Osteoblast (primary cell): ENCODE data around the gene SPRYD7. TPM values are rescaled to one million over a fixed set of nuclear protein-coding genes. Genes with fewer than 3 reads are reported as not detected.

Experiments
- DNase-seq: peaks from one replicate; pipeline ENCODE4 v3.0.0; 2011; ENCODE audit warnings: low spot score, mixed read lengths; ENCODE audit not compliant: insufficient read length; ENCODE audit errors: missing footprints
- H2AFZ ChIP-seq: 2 replicates; pipeline ENCODE4 v1.6.0; 2011; ENCODE audit warnings: mild to moderate bottlenecking, low read length
- H3K27ac ChIP-seq: 2 replicates; pipeline ENCODE4 v1.5.1; 2011; ENCODE audit warnings: mild to moderate bottlenecking, low read depth, low read length, moderate library complexity
- H3K27me3 ChIP-seq: 2 replicates; pipeline ENCODE4 v1.6.0; 2012; ENCODE audit warnings: mild to moderate bottlenecking, control low read depth, inconsistent platforms, low read length, moderate library complexity; ENCODE audit not compliant: insufficient read depth
- H3K36me3 ChIP-seq: 2 replicates; pipeline ENCODE4 v1.5.1; 2011; ENCODE audit warnings: mild to moderate bottlenecking, low read length, control low read depth, moderate library complexity; ENCODE audit not compliant: insufficient read depth
- H3K4me1 ChIP-seq: 2 replicates; pipeline ENCODE4 v1.5.1; 2011; ENCODE audit warnings: mild to moderate bottlenecking, low read length, control low read depth, moderate library complexity; ENCODE audit not compliant: insufficient read depth
- H3K4me2 ChIP-seq: 2 replicates; pipeline ENCODE4 v1.6.0; 2011; ENCODE audit warnings: mild to moderate bottlenecking, low read length; ENCODE audit not compliant: insufficient read depth
- H3K4me3 ChIP-seq: fragments of 200-600 bp; sonication (generic); 3 replicates; pipeline ENCODE4 v1.5.1; 2012; ENCODE audit warnings: mild to moderate bottlenecking, low read length, inconsistent platforms; ENCODE audit not compliant: insufficient read depth
- H3K79me2 ChIP-seq: 2 replicates; pipeline ENCODE4 v1.6.0; 2012; ENCODE audit warnings: mild to moderate bottlenecking, low read length, control low read depth, inconsistent platforms; ENCODE audit not compliant: insufficient read depth
- H3K9me3 ChIP-seq: 2 replicates; pipeline ENCODE4 v1.5.1; 2011; ENCODE audit warnings: low read depth, low read length, control low read depth
- H4K20me1 ChIP-seq: 2 replicates; pipeline ENCODE4 v1.6.0; 2012; ENCODE audit warnings: mild to moderate bottlenecking, low read length, control low read depth; ENCODE audit not compliant: insufficient read depth
- CTCF ChIP-seq: IDR thresholded peaks from 2 replicates; pipeline ENCODE4 v1.5.1; 2011; ENCODE audit warnings: mild to moderate bottlenecking, low read depth, low read length, moderate library complexity; ENCODE audit errors: extremely low read depth
- total RNA-seq: library from RNA; depleted of rRNA; stranded (reverse); fragments of >200 nt; gene quantifications from 2 replicates; pipeline ENCODE4 v1.2.3, GENCODE V29; 2012

SPRYD7 gene
- total RNA-seq, 1 donor, result 4.0 TPM

- H3K9me3 ChIP-seq, result no peaks in the 10 kb centered on the region
- H4K20me1 ChIP-seq, result no peaks in the 10 kb centered on the region
- TF ChIP-seq CTCF, result peak; percentile 90
- H3K4me2 ChIP-seq, result no peak overlapping the region
- no peaks in the 10 kb centered on the region for H3K79me2 ChIP-seq
- peak; percentile 83 for DNase-seq
- peaks cover 5% of the 10 kb centered on the region for H3K4me1 ChIP-seq
- no peaks in the 10 kb centered on the region for H3K27me3 ChIP-seq
- H3K4me3 ChIP-seq, result no peak overlapping the region
- H3K36me3 ChIP-seq, result peaks cover 11% of the 10 kb centered on the region
- no peak overlapping the region for H3K27ac ChIP-seq
- H2AFZ ChIP-seq, result no peak overlapping the region
These were observed 40.4 kb upstream of the SPRYD7 start for GRCh38 chr13:49976314-49977258.

GRCh38 chr13:49975826-49976225 is 39.7 kb upstream of the SPRYD7 start:
- H4K20me1 ChIP-seq, result no peaks in the 10 kb centered on the region
- DNase-seq, result no peak
- H3K27me3 ChIP-seq, result no peaks in the 10 kb centered on the region
- TF ChIP-seq CTCF, result no peak
- H3K79me2 ChIP-seq, result no peaks in the 10 kb centered on the region
- H3K27ac ChIP-seq, result no peak overlapping the region
- no peaks in the 10 kb centered on the region for H3K9me3 ChIP-seq
- H2AFZ ChIP-seq, result no peak overlapping the region
- no peak overlapping the region for H3K4me3 ChIP-seq
- H3K4me1 ChIP-seq, result peaks cover 5% of the 10 kb centered on the region
- H3K36me3 ChIP-seq, result peaks cover 11% of the 10 kb centered on the region
- H3K4me2 ChIP-seq, result no peak overlapping the region

GRCh38 chr13:49972709-49973108 is 36.6 kb upstream of the SPRYD7 start:
- no peak for DNase-seq
- H3K36me3 ChIP-seq, result peaks cover 21% of the 10 kb centered on the region
- no peak overlapping the region for H3K4me3 ChIP-seq
- H2AFZ ChIP-seq, result no peak overlapping the region
- no peaks in the 10 kb centered on the region for H3K9me3 ChIP-seq
- H4K20me1 ChIP-seq, result no peaks in the 10 kb centered on the region
- H3K79me2 ChIP-seq, result no peaks in the 10 kb centered on the region
- H3K27me3 ChIP-seq, result no peaks in the 10 kb centered on the region
- H3K4me2 ChIP-seq, result no peak overlapping the region
- TF ChIP-seq CTCF, result no peak
- peaks cover 5% of the 10 kb centered on the region for H3K4me1 ChIP-seq
- no peak overlapping the region for H3K27ac ChIP-seq

GRCh38 chr13:49967456-49967855 is 31.3 kb upstream of the SPRYD7 start:
- Histone ChIP-seq H3K27ac (no peak overlapping the region), H3K27me3 (no peaks in the 10 kb centered on the region)

More at GRCh38 chr13:49967456-49967855, 31.3 kb upstream of the SPRYD7 start:
- H3K79me2 ChIP-seq, result no peaks in the 10 kb centered on the region
- no peak overlapping the region for H3K4me2 ChIP-seq
- H4K20me1 ChIP-seq, result no peaks in the 10 kb centered on the region
- H3K4me1 ChIP-seq, result no peaks in the 10 kb centered on the region
- no peak for DNase-seq
- H3K36me3 ChIP-seq, result peaks cover 15% of the 10 kb centered on the region
- no peak overlapping the region for H3K4me3 ChIP-seq
- H2AFZ ChIP-seq, result no peak overlapping the region
- H3K9me3 ChIP-seq, result no peaks in the 10 kb centered on the region
- no peak for TF ChIP-seq CTCF
